ENCODE results near the gene EMILIN2. TPM values are rescaled to one million over a fixed set of nuclear protein-coding genes. Genes with fewer than 3 reads are reported as not detected.

Gene EMILIN2
- total RNA-seq, 3 donors from 2014 or later, result 13.3 to 19.6 (median 18.3) TPM

GRCh38 chr18:2869207-2869606, 22.4 kb downstream of the EMILIN2 start:
- no peaks in the 10 kb centered on the region for H3K36me3 ChIP-seq (ENCODE audit: low read depth)
- intact Hi-C loops (cut with DNase I, micrococcal nuclease), result no loop called here
- ATAC-seq (no peak), DNase-seq (no peak)
- H3K4me3 ChIP-seq, result no peak overlapping the region
- no peaks in the 10 kb centered on the region for H3K9me3 ChIP-seq
- no peak for TF ChIP-seq CTCF (IDR thresholded peaks at IDR 0.05)
- H3K4me1 ChIP-seq (ENCODE audit: low read depth), result no peaks in the 10 kb centered on the region

DNA sequence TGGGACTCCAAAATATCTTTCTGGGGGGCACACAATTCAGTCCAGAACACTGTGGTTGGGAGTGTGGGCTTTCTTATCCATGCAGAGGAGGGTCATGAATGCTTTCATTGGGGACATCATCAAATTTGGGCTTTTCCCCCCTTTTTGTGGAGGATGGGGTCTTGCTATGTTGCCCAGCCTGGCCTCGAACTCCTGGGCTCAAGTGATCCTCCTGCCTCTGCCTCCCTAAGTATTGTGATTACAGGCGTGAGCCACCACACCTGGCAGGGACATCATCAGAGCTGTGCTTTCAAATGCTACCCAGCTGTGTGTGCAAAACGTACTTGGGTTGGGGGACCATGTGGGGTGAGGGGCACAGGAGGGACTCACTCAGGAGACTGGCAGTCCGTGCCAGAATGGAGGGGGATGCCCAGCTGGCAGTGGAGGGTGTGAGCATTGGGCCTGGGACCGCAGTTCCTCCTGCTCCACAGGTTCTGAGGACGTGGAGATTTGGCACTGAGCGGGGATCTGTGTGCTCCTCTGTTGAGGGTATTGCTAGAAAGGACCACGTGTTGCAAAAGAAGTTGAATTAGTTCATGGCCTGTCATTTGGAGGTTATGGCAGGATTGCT, 24.4 kb downstream of the EMILIN2 start:
- DNase-seq (no peak), ATAC-seq (no peak)
- no peak for TF ChIP-seq CTCF (IDR thresholded peaks at IDR 0.05)
- Histone ChIP-seq H3K4me1 (ENCODE audit: low read depth) (no peaks in the 10 kb centered on the region), H3K9me3 (no peaks in the 10 kb centered on the region), H3K36me3 (ENCODE audit: low read depth) (no peaks in the 10 kb centered on the region), H3K4me3 (no peak overlapping the region)
- intact Hi-C loops (cut with DNase I, micrococcal nuclease), result no loop called here

DNA sequence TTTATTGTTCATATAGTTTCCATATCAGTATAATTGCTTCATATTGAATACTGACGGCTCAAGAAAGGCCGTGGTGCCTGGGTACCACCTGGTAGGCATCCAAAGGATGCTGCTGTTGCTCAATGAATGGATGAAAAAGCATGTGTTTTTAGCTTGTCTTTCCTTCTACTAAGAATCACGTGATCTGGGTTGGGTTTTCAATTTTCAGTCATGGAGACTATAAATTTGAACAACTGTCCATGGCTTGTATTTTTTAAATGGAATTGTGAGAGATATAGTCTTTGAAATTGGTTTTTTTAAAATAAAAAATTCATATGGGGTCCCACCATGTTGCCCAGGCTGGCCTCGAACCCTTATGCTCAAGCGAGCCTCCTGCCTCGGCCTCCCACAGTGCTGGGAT, 25.3 kb downstream of the EMILIN2 start:
- DNase-seq, result no peak
- TF ChIP-seq CTCF (IDR thresholded peaks at IDR 0.05), result no peak
- no peaks in the 10 kb centered on the region for H3K4me1 ChIP-seq (ENCODE audit: low read depth)
- intact Hi-C loops (cut with DNase I, micrococcal nuclease), result no loop called here
- H3K9me3 ChIP-seq, result no peaks in the 10 kb centered on the region
- no peak overlapping the region for H3K4me3 ChIP-seq
- ATAC-seq, result no peak
- no peaks in the 10 kb centered on the region for H3K36me3 ChIP-seq (ENCODE audit: low read depth)

- DNase-seq, result no peak
- Histone ChIP-seq H3K4me1 (ENCODE audit: low read depth) (no peaks in the 10 kb centered on the region), H3K36me3 (ENCODE audit: low read depth) (no peaks in the 10 kb centered on the region), H3K4me3 (no peak overlapping the region), H3K9me3 (no peaks in the 10 kb centered on the region)
- no peak for ATAC-seq
- TF ChIP-seq CTCF (IDR thresholded peaks at IDR 0.05), result no peak
- intact Hi-C loops (cut with DNase I, micrococcal nuclease), result no loop called here
Measured at GRCh38 chr18:2874765-2875164, 28.0 kb downstream of the EMILIN2 start.

GRCh38 chr18:2878656-2879330, 32.0 kb downstream of the EMILIN2 start:
- no peak for TF ChIP-seq CTCF (IDR thresholded peaks at IDR 0.05)
- H3K4me1 ChIP-seq (ENCODE audit: low read depth), result no peaks in the 10 kb centered on the region
- intact Hi-C loops (cut with DNase I, micrococcal nuclease), result no loop called here
- no peaks in the 10 kb centered on the region for H3K9me3 ChIP-seq
- no peak overlapping the region for H3K4me3 ChIP-seq
- ATAC-seq (no peak), DNase-seq (no peak)
- H3K36me3 ChIP-seq (ENCODE audit: low read depth), result no peaks in the 10 kb centered on the region
